Measurements from ENCODE around the gene GLIS1. TPM values are rescaled to one million over a fixed set of nuclear protein-coding genes. Genes with fewer than 3 reads are reported as not detected.

Gene GLIS1
- total RNA-seq, 1 experiment from 2014 or later = 0.28 TPM

- Histone ChIP-seq H2BK15ac (ENCODE audit: low read depth, low read length) (no peak overlapping the region), H2AFZ (ENCODE audit: low read length) (no peak overlapping the region), H2BK120ac (ENCODE audit: low read depth, low read length, poor library complexity, severe bottlenecking) (no peak overlapping the region), H3K4ac (ENCODE audit: low read depth, low read length) (no peak overlapping the region), H4K8ac (replicated peaks; ENCODE audit: insufficient read length, low read depth, low read length) (no peak overlapping the region), H3K56ac (ENCODE audit: insufficient read length, low read depth, low read length) (no peak overlapping the region), H2AK5ac (ENCODE audit: insufficient read length, low read length) (no peak overlapping the region), H2BK5ac (ENCODE audit: insufficient read length, low read length) (no peak overlapping the region), H3K4me1 (ENCODE audit: insufficient read depth, low read length) (no peaks in the 10 kb centered on the region), H3K79me1 (ENCODE audit: insufficient read depth, low read depth, low read length, poor library complexity, severe bottlenecking) (no peaks in the 10 kb centered on the region), H3T11ph (ENCODE audit: low read length) (no peak overlapping the region), H4K5ac (ENCODE audit: insufficient read length, low read depth, low read length) (no peak overlapping the region), H4K91ac (ENCODE audit: insufficient read length, low read depth, low read length) (no peak overlapping the region), H3K18ac (ENCODE audit: insufficient read length, low read depth, low read length) (no peak overlapping the region), H2BK20ac (ENCODE audit: low read depth, low read length, poor library complexity, severe bottlenecking) (no peak overlapping the region), H3K9me3 (ENCODE audit: control insufficient read depth, low read depth, low read length) (no peaks in the 10 kb centered on the region), H3K79me2 (ENCODE audit: insufficient read depth, low read length) (no peaks in the 10 kb centered on the region), H3K23ac (ENCODE audit: insufficient read length, low read depth, low read length) (no peak overlapping the region), H3K4me2 (ENCODE audit: insufficient read depth, insufficient read length, low read length) (no peak overlapping the region), H3K14ac (ENCODE audit: insufficient read depth, low read length) (no peak overlapping the region; the same call in 1 of the 2 replicates), H3K27ac (ENCODE audit: insufficient read length, low read depth, low read length) (no peak overlapping the region), H3K23me2 (ENCODE audit: insufficient read length, low read depth, low read length, poor library complexity, severe bottlenecking) (no peaks in the 10 kb centered on the region), H3K27me3 (ENCODE audit: insufficient read depth, low read length) (no peaks in the 10 kb centered on the region), H4K20me1 (ENCODE audit: control insufficient read depth, insufficient read depth, insufficient read length) (no peaks in the 10 kb centered on the region), H2BK12ac (ENCODE audit: insufficient read length, low read depth, low read length) (no peak overlapping the region), H3K9ac (ENCODE audit: extremely low read depth, insufficient read length, low read length) (no peak overlapping the region)
- no peak for DNase-seq
- Mint-ChIP-seq H3K27me3 (ENCODE audit: low read depth) (peaks cover 31% of the 10 kb centered on the region), H3K4me1 (peaks cover 3 to 5% of the 10 kb centered on the region in 2 experiments; a peak in 3 of 4 replicates), H3K36me3 (ENCODE audit: insufficient read depth in 1 of 3, low read depth in 3 of 3) (no peaks in the 10 kb centered on the region), H3K27ac (no peak overlapping the region), H3K4me3 (no peak overlapping the region), H3K9me3 (no peaks in the 10 kb centered on the region)
- no CpG with 5 or more reads among the region's 9 CpGs for WGBS (ENCODE audit: extremely low coverage, insufficient read length, low lambda C conversion rate)
- no peak for TF ChIP-seq CTCF (conservative IDR thresholded peaks at IDR 0.05)
Measured at GRCh38 chr1:53532377-53532776, 206.6 kb downstream of the GLIS1 start.
